ENCODE data around the gene VPS35. TPM values are rescaled to one million over a fixed set of nuclear protein-coding genes. Genes with fewer than 3 reads are reported as not detected.
"Not testable (repeated sequence)": the region's sequence is repeated elsewhere in the genome, so short reads cannot be mapped to it uniquely, and the experiment has no call there.

VPS35 gene
- total RNA-seq, 1 experiment from 2014 or later, result 114 TPM

GRCh38 chr16:46662123-46662522 is 26.9 kb downstream of the VPS35 start:
- no peak overlapping the region for H3K4me3 ChIP-seq
- peaks cover 63% of the 10 kb centered on the region for H3K36me3 ChIP-seq

GRCh38 chr16:46658925-46659324 is 30.1 kb downstream of the VPS35 start:
- Histone ChIP-seq H3K36me3 (peaks cover 46% of the 10 kb centered on the region), H3K9me3 (replicated peaks) (no peaks in the 10 kb centered on the region), H3K4me3 (no peak overlapping the region), H3K4me1 (replicated peaks) (no peaks in the 10 kb centered on the region), H3K27me3 (replicated peaks) (no peaks in the 10 kb centered on the region), H3K27ac (no peak overlapping the region)
- no peak for DNase-seq (ENCODE audit: low read depth in 1 of 2, low spot score in 2 of 2)

More at GRCh38 chr16:46662123-46662522, 26.9 kb downstream of the VPS35 start:
- Histone ChIP-seq H3K9me3 (replicated peaks) (no peaks in the 10 kb centered on the region), H3K27me3 (replicated peaks) (no peaks in the 10 kb centered on the region), H3K27ac (no peak overlapping the region), H3K4me1 (replicated peaks) (no peaks in the 10 kb centered on the region)
- DNase-seq (ENCODE audit: low read depth in 1 of 2, low spot score in 2 of 2), result no peak

GRCh38 chr16:46651305-46651704 is 37.7 kb downstream of the VPS35 start:
- Histone ChIP-seq H3K4me3 (no peak overlapping the region), H3K9me3 (replicated peaks) (no peaks in the 10 kb centered on the region), H3K27me3 (replicated peaks) (no peaks in the 10 kb centered on the region), H3K36me3 (no peaks in the 10 kb centered on the region), H3K27ac (no peak overlapping the region), H3K4me1 (replicated peaks) (no peaks in the 10 kb centered on the region; the same call in 1 of the 2 replicates)
- DNase-seq (ENCODE audit: low read depth in 1 of 2, low spot score in 2 of 2), result no peak

GRCh38 chr16:46650254-46650623 is 38.7 kb downstream of the VPS35 start:
- Histone ChIP-seq H3K4me1 (replicated peaks) (no peaks in the 10 kb centered on the region; the same call in 1 of the 2 replicates), H3K36me3 (no peaks in the 10 kb centered on the region), H3K4me3 (no peak overlapping the region), H3K27me3 (replicated peaks) (no peaks in the 10 kb centered on the region), H3K9me3 (replicated peaks) (no peaks in the 10 kb centered on the region), H3K27ac (no peak overlapping the region)
- DNase-seq (ENCODE audit: low read depth in 1 of 2, low spot score in 2 of 2), result no peak

GRCh38 chr16:46649588-46650253 is 39.3 kb downstream of the VPS35 start:
- DNase-seq (ENCODE audit: low read depth in 1 of 2, low spot score in 2 of 2), result peak; percentile 31 to 57
- Histone ChIP-seq H3K27ac (no peak overlapping the region), H3K9me3 (replicated peaks) (no peaks in the 10 kb centered on the region), H3K4me3 (peak overlapping the region; percentile 31), H3K36me3 (no peaks in the 10 kb centered on the region), H3K4me1 (replicated peaks) (no peaks in the 10 kb centered on the region; the same call in 1 of the 2 replicates), H3K27me3 (replicated peaks) (no peaks in the 10 kb centered on the region)

GRCh38 chr16:46648656-46649055 is 40.3 kb downstream of the VPS35 start:
- no peaks in the 10 kb centered on the region for H3K9me3 ChIP-seq (replicated peaks)
- H3K27me3 ChIP-seq (replicated peaks), result no peaks in the 10 kb centered on the region
- H3K36me3 ChIP-seq, result no peaks in the 10 kb centered on the region
- H3K27ac ChIP-seq, result no peak overlapping the region
- H3K4me1 ChIP-seq (replicated peaks), result no peaks in the 10 kb centered on the region; the same call in 1 of the 2 replicates
- DNase-seq (ENCODE audit: low read depth in 1 of 2, low spot score in 2 of 2), result no peak
- H3K4me3 ChIP-seq, result no peak overlapping the region

GRCh38 chr16:46638947-46639925 is 49.7 kb downstream of the VPS35 start:
- no peaks in the 10 kb centered on the region for H3K9me3 ChIP-seq (replicated peaks)
- no peaks in the 10 kb centered on the region for H3K4me1 ChIP-seq (replicated peaks)
- H3K27ac ChIP-seq, result no peak overlapping the region
- DNase-seq (ENCODE audit: low read depth in 1 of 2, low spot score in 2 of 2), result no peak
- H3K4me3 ChIP-seq, result no peak overlapping the region
- H3K36me3 ChIP-seq, result no peaks in the 10 kb centered on the region
- peaks cover 5% of the 10 kb centered on the region; the same call in 1 of the 2 replicates for H3K27me3 ChIP-seq (replicated peaks)

- Histone ChIP-seq H3K9me3 (replicated peaks) (no peaks in the 10 kb centered on the region), H3K36me3 (no peaks in the 10 kb centered on the region), H3K27me3 (replicated peaks) (0 out of 2 replicates have a peak, but pooled peaks cover 3% of the 10 kb centered on the region), H3K27ac (no peak overlapping the region), H3K4me1 (replicated peaks) (peaks cover 3% of the 10 kb centered on the region; the same call in 1 of the 2 replicates), H3K4me3 (no peak overlapping the region)
- no peak for DNase-seq (ENCODE audit: low read depth in 1 of 2, low spot score in 2 of 2)
Measured at GRCh38 chr16:46632778-46633733, 55.9 kb downstream of the VPS35 start.

DNA sequence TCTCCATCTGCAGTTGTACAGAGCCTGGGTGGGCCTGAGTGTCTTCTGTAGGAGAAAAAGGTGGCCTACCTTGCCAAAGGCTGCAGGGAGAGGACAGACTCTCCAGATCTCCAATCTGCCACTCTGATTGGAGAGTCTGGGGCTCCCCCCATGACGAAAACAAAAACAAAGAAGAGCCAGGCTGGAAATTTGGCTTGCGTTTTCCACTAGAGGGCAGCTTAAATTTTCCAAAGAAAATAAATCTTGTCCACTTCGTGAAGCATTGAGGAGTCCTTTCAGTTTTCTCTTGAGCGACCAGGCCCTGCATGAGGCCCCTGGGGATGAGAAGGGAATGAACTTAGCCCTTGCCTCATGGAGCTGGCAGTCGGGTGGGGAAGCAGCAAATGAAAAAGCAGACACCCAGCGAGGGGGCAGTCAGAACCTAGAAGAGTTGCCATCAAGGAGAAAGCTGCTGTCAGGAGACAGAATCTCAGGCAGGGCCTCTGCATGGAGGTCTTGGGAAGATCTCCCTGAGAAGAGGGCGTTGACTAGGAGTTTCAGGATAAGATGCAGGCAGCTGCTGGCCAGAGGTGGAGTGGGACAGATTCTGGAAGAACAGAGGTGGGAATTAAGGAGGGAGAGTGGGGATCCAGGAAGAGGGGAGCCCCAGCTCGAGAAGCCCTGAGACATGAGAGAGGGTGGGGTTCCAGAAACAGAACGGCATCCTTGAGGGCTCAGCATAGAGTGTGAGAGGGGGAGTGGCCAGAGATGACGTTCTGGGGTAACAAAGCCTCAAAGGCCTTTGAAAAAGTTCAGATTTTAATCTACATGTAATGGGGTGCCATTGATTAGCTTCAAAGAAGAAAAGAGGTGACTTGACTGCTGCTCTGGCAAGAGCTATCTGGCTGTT is 59.4 kb downstream of the VPS35 start:
- H3K4me3 ChIP-seq, result no peak overlapping the region
- no peaks in the 10 kb centered on the region for H3K36me3 ChIP-seq
- H3K27me3 ChIP-seq (replicated peaks), result no peaks in the 10 kb centered on the region
- no peak overlapping the region for H3K27ac ChIP-seq
- H3K4me1 ChIP-seq (replicated peaks), result peaks cover 3% of the 10 kb centered on the region; the same call in 1 of the 2 replicates
- DNase-seq (ENCODE audit: low read depth in 1 of 2, low spot score in 2 of 2), result peak; percentile 50 to 63
- no peaks in the 10 kb centered on the region for H3K9me3 ChIP-seq (replicated peaks)

GRCh38 chr16:46627746-46628145 is 61.2 kb downstream of the VPS35 start:
- DNase-seq (ENCODE audit: low read depth in 1 of 2, low spot score in 2 of 2), result no peak
- Histone ChIP-seq H3K27ac (no peak overlapping the region), H3K4me3 (no peak overlapping the region), H3K4me1 (replicated peaks) (peaks cover 3% of the 10 kb centered on the region; the same call in 1 of the 2 replicates), H3K36me3 (no peaks in the 10 kb centered on the region), H3K27me3 (replicated peaks) (no peaks in the 10 kb centered on the region), H3K9me3 (replicated peaks) (no peaks in the 10 kb centered on the region)

GRCh38 chr16:46626681-46627080 is 62.3 kb downstream of the VPS35 start:
- not testable (repeated sequence) for DNase-seq (ENCODE audit: low read depth in 1 of 2, low spot score in 2 of 2); H3K9me3 ChIP-seq (replicated peaks); H3K4me1 ChIP-seq (replicated peaks); H3K36me3 ChIP-seq; H3K4me3 ChIP-seq; H3K27ac ChIP-seq; H3K27me3 ChIP-seq (replicated peaks)

- H3K36me3 ChIP-seq; DNase-seq (ENCODE audit: low read depth in 1 of 2, low spot score in 2 of 2); H3K27me3 ChIP-seq (replicated peaks); H3K4me3 ChIP-seq; H3K9me3 ChIP-seq (replicated peaks); H3K4me1 ChIP-seq (replicated peaks); H3K27ac ChIP-seq: not testable (repeated sequence)
Measured at GRCh38 chr16:46624862-46625261, 64.1 kb downstream of the VPS35 start.

All from SJSA1 (cell line).